Large intestine (tissue), 3 donors: ENCODE measurements around the gene RNF213. TPM values are rescaled to one million over a fixed set of nuclear protein-coding genes. Genes with fewer than 3 reads are reported as not detected.
"Not testable (repeated sequence)": the region's sequence is repeated elsewhere in the genome, so short reads cannot be mapped to it uniquely, and the experiment has no call there.

Source experiments
- DNase-seq, 2 donors: peaks; one replicate each; pipeline versions ENCODE4 v3.0.0 to v3.0.0-alpha.2; 2013
- H3K27ac ChIP-seq: one replicate; pipeline ENCODE4 v1.5.1; 2013; ENCODE audit warnings: low read length
- H3K27me3 ChIP-seq: 2 replicates; pipeline ENCODE4 v1.6.1; 2013; ENCODE audit warnings: low read length; ENCODE audit not compliant: control insufficient read depth, insufficient read depth
- H3K36me3 ChIP-seq: 2 replicates; pipeline ENCODE4 v1.6.1; 2013; ENCODE audit warnings: low read length; ENCODE audit not compliant: control insufficient read depth, insufficient read depth
- H3K4me1 ChIP-seq: one replicate; pipeline ENCODE4 v1.6.1; 2013; ENCODE audit warnings: low read length; ENCODE audit not compliant: control insufficient read depth, insufficient read depth
- H3K4me3 ChIP-seq: one replicate; pipeline ENCODE4 v1.5.1; 2013; ENCODE audit warnings: low read length
- H3K9me3 ChIP-seq: one replicate; pipeline ENCODE4 v1.6.1; 2013; ENCODE audit warnings: mild to moderate bottlenecking, low read depth, low read length, moderate library complexity; ENCODE audit not compliant: control insufficient read depth
- WGBS: methylation state at CpG from one replicate; pipeline ENCODE4 v1.1.5; 2013; ENCODE audit warnings: low lambda C conversion rate; ENCODE audit not compliant: insufficient coverage; 5-methylcytosine and 5-hydroxymethylcytosine counted together
- polyA plus RNA-seq: library from polyadenylated mRNA; unstranded; fragments of 120-200 nt; gene quantifications from one replicate; pipeline ENCODE4 v1.2.1, GENCODE V29; 2013

RNF213 gene
- polyA plus RNA-seq, 1 donor, result 103 TPM

- H3K27ac ChIP-seq, result no peak overlapping the region
- no peaks in the 10 kb centered on the region for H3K27me3 ChIP-seq
- no CpG with 5 or more reads among the region's 10 CpGs for WGBS
- H3K9me3 ChIP-seq, result no peaks in the 10 kb centered on the region
- no peak overlapping the region for H3K4me3 ChIP-seq
- H3K36me3 ChIP-seq, result peaks cover 46% of the 10 kb centered on the region
- no peak for DNase-seq
- no peaks in the 10 kb centered on the region for H3K4me1 ChIP-seq
Measured at GRCh38 chr17:80270104-80270503, 9.5 kb downstream of the RNF213 start.

GRCh38 chr17:80270836-80271235, 10.2 kb downstream of the RNF213 start:
- WGBS, result no CpG with 5 or more reads among the region's 4 CpGs
- H3K36me3 ChIP-seq, result peaks cover 43% of the 10 kb centered on the region
- no peak overlapping the region for H3K27ac ChIP-seq
- no peaks in the 10 kb centered on the region for H3K9me3 ChIP-seq
- DNase-seq, result no peak
- no peaks in the 10 kb centered on the region for H3K27me3 ChIP-seq
- H3K4me1 ChIP-seq, result no peaks in the 10 kb centered on the region
- H3K4me3 ChIP-seq, result no peak overlapping the region

- H3K4me3 ChIP-seq, result no peak overlapping the region
- H3K27ac ChIP-seq, result no peak overlapping the region
- no peaks in the 10 kb centered on the region for H3K9me3 ChIP-seq
- no peaks in the 10 kb centered on the region for H3K4me1 ChIP-seq
- no CpG with 5 or more reads among the region's 10 CpGs for WGBS
- H3K27me3 ChIP-seq, result no peaks in the 10 kb centered on the region
- peaks cover 42% of the 10 kb centered on the region for H3K36me3 ChIP-seq
- DNase-seq, result no peak
Measured at GRCh38 chr17:80272366-80272765, 11.7 kb downstream of the RNF213 start.

GRCh38 chr17:80274331-80274730, 13.7 kb downstream of the RNF213 start:
- WGBS, result no CpG with 5 or more reads among the region's 9 CpGs
- Histone ChIP-seq H3K27me3 (no peaks in the 10 kb centered on the region), H3K36me3 (peaks cover 46% of the 10 kb centered on the region), H3K27ac (no peak overlapping the region), H3K9me3 (no peaks in the 10 kb centered on the region), H3K4me3 (no peak overlapping the region), H3K4me1 (no peaks in the 10 kb centered on the region)
- no peak for DNase-seq

GRCh38 chr17:80274871-80275449, 14.3 kb downstream of the RNF213 start:
- Histone ChIP-seq H3K27ac (no peak overlapping the region), H3K27me3 (no peaks in the 10 kb centered on the region), H3K4me1 (no peaks in the 10 kb centered on the region), H3K9me3 (no peaks in the 10 kb centered on the region), H3K4me3 (no peak overlapping the region), H3K36me3 (peaks cover 47% of the 10 kb centered on the region)
- 92% methylated on average over 2 of the region's 4 CpGs for WGBS
- DNase-seq, result no peak

- not testable (repeated sequence) for DNase-seq, H3K27me3 ChIP-seq, H3K4me1 ChIP-seq, H3K4me3 ChIP-seq, H3K9me3 ChIP-seq, H3K27ac ChIP-seq
- 100% methylated on average over 4 of the region's 8 CpGs for whole genome bisulfite sequencing
- peaks cover 46% of the 10 kb centered on the region for H3K36me3 ChIP-seq
Measured at GRCh38 chr17:80275857-80276256, 15.2 kb downstream of the RNF213 start.

- H3K27me3 ChIP-seq, result no peaks in the 10 kb centered on the region
- no peak for DNase-seq
- WGBS, result no CpG with 5 or more reads among the region's 34 CpGs
- H3K9me3 ChIP-seq, result no peaks in the 10 kb centered on the region
- H3K36me3 ChIP-seq, result peaks cover 51% of the 10 kb centered on the region
- no peak overlapping the region for H3K4me3 ChIP-seq
- no peaks in the 10 kb centered on the region for H3K4me1 ChIP-seq
- H3K27ac ChIP-seq, result no peak overlapping the region
Measured at GRCh38 chr17:80277751-80278671, 17.4 kb downstream of the RNF213 start.

- peak in 1 of 2 donors; percentile 13 for DNase-seq
- H3K36me3 ChIP-seq, result peaks cover 47% of the 10 kb centered on the region
- H3K4me3 ChIP-seq, result no peak overlapping the region
- no peaks in the 10 kb centered on the region for H3K4me1 ChIP-seq
- WGBS, result 87% methylated on average over 3 of the region's 14 CpGs
- H3K27me3 ChIP-seq, result no peaks in the 10 kb centered on the region
- no peaks in the 10 kb centered on the region for H3K9me3 ChIP-seq
- no peak overlapping the region for H3K27ac ChIP-seq
Measured at GRCh38 chr17:80279895-80280294, 19.2 kb downstream of the RNF213 start.

- no peaks in the 10 kb centered on the region for H3K4me1 ChIP-seq
- no peak overlapping the region for H3K27ac ChIP-seq
- peaks cover 47% of the 10 kb centered on the region for H3K36me3 ChIP-seq
- no peaks in the 10 kb centered on the region for H3K9me3 ChIP-seq
- WGBS, result no CpG with 5 or more reads among the region's 10 CpGs
- H3K4me3 ChIP-seq, result no peak overlapping the region
- no peaks in the 10 kb centered on the region for H3K27me3 ChIP-seq
- DNase-seq, result no peak
Measured at GRCh38 chr17:80281516-80281915, 20.9 kb downstream of the RNF213 start.

- H3K4me3 ChIP-seq, result no peak overlapping the region
- H3K27me3 ChIP-seq, result no peaks in the 10 kb centered on the region
- no CpG with 5 or more reads among the region's 19 CpGs for WGBS
- H3K9me3 ChIP-seq, result no peaks in the 10 kb centered on the region
- peaks cover 51% of the 10 kb centered on the region for H3K36me3 ChIP-seq
- no peak for DNase-seq
- no peaks in the 10 kb centered on the region for H3K4me1 ChIP-seq
- H3K27ac ChIP-seq, result no peak overlapping the region
Measured at GRCh38 chr17:80283116-80283852, 22.6 kb downstream of the RNF213 start.
